Measurements from ENCODE around the gene MARK3.

The MARK3 gene

GRCh38 chr14:103520657-103521437 is 135.6 kb downstream of the MARK3 start:
- H3K4me3 ChIP-seq (ENCODE audit: low read depth, low read length), result peak overlapping the region; percentile 60
- peak; percentile 69 for DNase-seq (ENCODE audit: low read depth)
- TF ChIP-seq CTCF (IDR thresholded peaks at IDR 0.05; ENCODE audit: insufficient read depth, low read depth, low read length, missing control alignments), result peak; percentile 49

GRCh38 chr14:103521438-103521950 is 136.3 kb downstream of the MARK3 start:
- no peak for DNase-seq (ENCODE audit: low read depth)

GRCh38 chr14:103521951-103522563 is 136.8 kb downstream of the MARK3 start:
- no peak for DNase-seq (ENCODE audit: low read depth)
- TF ChIP-seq CTCF (IDR thresholded peaks at IDR 0.05; ENCODE audit: insufficient read depth, low read depth, low read length, missing control alignments), result no peak
- peak overlapping the region; percentile 60 for H3K4me3 ChIP-seq (ENCODE audit: low read depth, low read length)

More at GRCh38 chr14:103521438-103521950, 136.3 kb downstream of the MARK3 start:
- TF ChIP-seq CTCF (IDR thresholded peaks at IDR 0.05; ENCODE audit: insufficient read depth, low read depth, low read length, missing control alignments), result no peak
- H3K4me3 ChIP-seq (ENCODE audit: low read depth, low read length), result peak overlapping the region; percentile 60

- peak; percentile 52 for DNase-seq (ENCODE audit: low read depth)
- H3K4me3 ChIP-seq (ENCODE audit: low read depth, low read length), result peak within 1 kb of the TSS; percentile 60
These were observed 137.7 kb downstream of the MARK3 start, which contains the start of gene CKB for GRCh38 chr14:103522649-103523574. Gene CKB, minus strand, starts transcription at chr14:103522830. Its CDS starts 337 bp downstream, at chr14:103522493.

GRCh38 chr14:103523575-103523954 is 138.3 kb downstream of the MARK3 start:
- H3K4me3 ChIP-seq (ENCODE audit: low read depth, low read length), result no peak overlapping the region
- no peak for DNase-seq (ENCODE audit: low read depth)
- no peak for TF ChIP-seq CTCF (IDR thresholded peaks at IDR 0.05; ENCODE audit: insufficient read depth, low read depth, low read length, missing control alignments)

More at GRCh38 chr14:103522649-103523574, 137.7 kb downstream of the MARK3 start, which contains the start of gene CKB:
- no peak for TF ChIP-seq CTCF (IDR thresholded peaks at IDR 0.05; ENCODE audit: insufficient read depth, low read depth, low read length, missing control alignments)
